Loucy (cell line): ENCODE results near the gene REEP1.

Source experiments
- EZH2phosphoT487 ChIP-seq: fragments of 200-600 bp; IDR thresholded peaks from 2 replicates; pipeline ENCODE4 v1.6.1; 2018; ENCODE audit warnings: antibody characterized with exemption, mild to moderate bottlenecking, moderate library complexity, borderline replicate concordance
- TF ChIP-seq, protein P1 (sequence below): fragments of 200-600 bp; sonication (generic); conservative IDR thresholded peaks from 2 replicates; pipeline ENCODE4 v1.5.1; 2014; ENCODE audit warnings: mild to moderate bottlenecking, antibody characterized with exemption, low read length

GRCh38 chr2:86202336-86202692 lies 135.1 kb downstream of the REEP1 start:
- TF ChIP-seq, protein P1, sequence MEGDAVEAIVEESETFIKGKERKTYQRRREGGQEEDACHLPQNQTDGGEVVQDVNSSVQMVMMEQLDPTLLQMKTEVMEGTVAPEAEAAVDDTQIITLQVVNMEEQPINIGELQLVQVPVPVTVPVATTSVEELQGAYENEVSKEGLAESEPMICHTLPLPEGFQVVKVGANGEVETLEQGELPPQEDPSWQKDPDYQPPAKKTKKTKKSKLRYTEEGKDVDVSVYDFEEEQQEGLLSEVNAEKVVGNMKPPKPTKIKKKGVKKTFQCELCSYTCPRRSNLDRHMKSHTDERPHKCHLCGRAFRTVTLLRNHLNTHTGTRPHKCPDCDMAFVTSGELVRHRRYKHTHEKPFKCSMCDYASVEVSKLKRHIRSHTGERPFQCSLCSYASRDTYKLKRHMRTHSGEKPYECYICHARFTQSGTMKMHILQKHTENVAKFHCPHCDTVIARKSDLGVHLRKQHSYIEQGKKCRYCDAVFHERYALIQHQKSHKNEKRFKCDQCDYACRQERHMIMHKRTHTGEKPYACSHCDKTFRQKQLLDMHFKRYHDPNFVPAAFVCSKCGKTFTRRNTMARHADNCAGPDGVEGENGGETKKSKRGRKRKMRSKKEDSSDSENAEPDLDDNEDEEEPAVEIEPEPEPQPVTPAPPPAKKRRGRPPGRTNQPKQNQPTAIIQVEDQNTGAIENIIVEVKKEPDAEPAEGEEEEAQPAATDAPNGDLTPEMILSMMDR = no peak
- no peak for TF ChIP-seq EZH2phosphoT487
